OCI-LY1 (cell line): ENCODE measurements around the gene AFAP1L1.

Experiments used
- H2AFZ ChIP-seq: fragments of 200-600 bp; sonication (generic), shearing (Covaris generic); 2 replicates; pipeline ENCODE4 v1.6.0; 2014; ENCODE audit warnings: antibody characterized with exemption, mild to moderate bottlenecking, low read length
- H3F3A ChIP-seq: fragments of 200-600 bp; sonication (generic), shearing (Covaris generic); 2 replicates; pipeline ENCODE4 v1.6.0; 2014; ENCODE audit warnings: mild to moderate bottlenecking, antibody characterized with exemption, low read length, moderate library complexity; ENCODE audit not compliant: insufficient read depth
- H3K27ac ChIP-seq: fragments of 200-600 bp; sonication (generic); 2 replicates; pipeline ENCODE4 v1.5.1; 2014; ENCODE audit warnings: low read length, mixed run types, mild to moderate bottlenecking, low read depth; ENCODE audit not compliant: poor library complexity, severe bottlenecking
- H3K27me3 ChIP-seq: fragments of 200-600 bp; sonication (generic); 2 replicates; pipeline ENCODE4 v1.6.0; 2014; ENCODE audit warnings: antibody characterized with exemption, mild to moderate bottlenecking, low read length, moderate library complexity; ENCODE audit not compliant: insufficient read depth
- H3K36me3 ChIP-seq: fragments of 200-600 bp; sonication (generic); 2 replicates; pipeline ENCODE4 v1.6.1; 2014; ENCODE audit warnings: mild to moderate bottlenecking, antibody characterized with exemption, low read length, moderate library complexity, mixed read lengths; ENCODE audit not compliant: insufficient read depth
- H3K4me1 ChIP-seq: fragments of 200-600 bp; sonication (generic); 2 replicates; pipeline ENCODE4 v1.5.1; 2014; ENCODE audit warnings: mild to moderate bottlenecking, low read length, moderate library complexity; ENCODE audit not compliant: insufficient read depth, severe bottlenecking
- H3K4me2 ChIP-seq: fragments of 200-600 bp; sonication (generic), shearing (Covaris generic); 2 replicates; pipeline ENCODE4 v1.6.1; 2014; ENCODE audit warnings: low read length
- H3K4me3 ChIP-seq: fragments of 200-600 bp; sonication (generic); 2 replicates; pipeline ENCODE4 v1.5.1; 2014; ENCODE audit warnings: low read length, low read depth, mild to moderate bottlenecking, mixed read lengths; ENCODE audit not compliant: poor library complexity, severe bottlenecking
- H3K79me2 ChIP-seq: fragments of 200-600 bp; shearing (Covaris generic); 2 replicates; pipeline ENCODE4 v1.6.1; 2016; ENCODE audit warnings: mixed run types, low read length, mixed read lengths; ENCODE audit not compliant: insufficient read depth
- H3K9ac ChIP-seq: fragments of 200-600 bp; sonication (generic), shearing (Covaris generic); 2 replicates; pipeline ENCODE4 v1.6.1; 2014; ENCODE audit warnings: mild to moderate bottlenecking, low read length, mixed read lengths
- H3K9me2 ChIP-seq: fragments of 200-600 bp; sonication (generic), shearing (Covaris generic); 2 replicates; pipeline ENCODE4 v1.6.1; 2014; ENCODE audit warnings: low read depth, mild to moderate bottlenecking, low read length, mixed read lengths
- H3K9me3 ChIP-seq: fragments of 200-600 bp; shearing (Covaris generic); 2 replicates; pipeline ENCODE4 v1.6.1; 2014; ENCODE audit warnings: low read length, mixed read lengths
- H4K20me1 ChIP-seq: fragments of 200-600 bp; sonication (generic), shearing (Covaris generic); 2 replicates; pipeline ENCODE4 v1.6.0; 2016; ENCODE audit warnings: mild to moderate bottlenecking, low read length; ENCODE audit not compliant: insufficient read depth
- EZH2 ChIP-seq: fragments of 200-600 bp; sonication (generic), shearing (Covaris generic); IDR thresholded peaks from 2 replicates; pipeline ENCODE4 v1.8.0; 2017; ENCODE audit warnings: borderline replicate concordance, mixed run types, mild to moderate bottlenecking, antibody characterized with exemption, low read length, moderate library complexity, mixed read lengths
- TF ChIP-seq, protein P1 (sequence below): fragments of 200-600 bp; sonication (generic), shearing (Covaris generic); IDR thresholded peaks from 2 replicates; pipeline ENCODE4 v1.5.1; 2017; ENCODE audit warnings: mild to moderate bottlenecking, antibody characterized with exemption, low read length, moderate library complexity, mixed read lengths

The AFAP1L1 gene

DNA sequence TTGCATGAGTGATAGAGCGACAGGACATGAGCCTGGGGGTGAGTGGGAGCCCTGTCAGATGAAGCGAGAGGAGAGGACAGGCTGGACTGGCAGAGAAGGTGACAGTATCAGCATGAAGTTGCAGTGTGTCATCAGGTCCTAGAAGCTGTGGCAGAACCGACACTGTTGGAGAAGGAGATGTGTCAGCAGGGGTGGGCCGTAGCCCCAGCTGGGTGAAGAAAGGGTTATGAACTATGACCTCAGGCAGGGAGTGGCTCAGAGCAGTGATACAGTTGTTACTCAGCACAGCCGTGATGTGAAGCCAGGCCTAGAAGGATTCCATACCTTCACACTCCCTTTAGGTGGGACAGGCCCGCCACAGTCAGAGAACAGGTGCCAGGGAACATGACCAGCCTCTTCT, 93.8 kb downstream of the AFAP1L1 start:
- Histone ChIP-seq H2AFZ (no peak overlapping the region), H3K4me1 (peaks cover 10% of the 10 kb centered on the region), H3K36me3 (peaks cover 23% of the 10 kb centered on the region; the same call in 1 of the 2 replicates), H4K20me1 (no peaks in the 10 kb centered on the region), H3K4me3 (no peak overlapping the region), H3K27ac (no peak overlapping the region), H3K27me3 (no peaks in the 10 kb centered on the region), H3K9me3 (no peaks in the 10 kb centered on the region), H3K9me2 (no peaks in the 10 kb centered on the region), H3K9ac (no peak overlapping the region), H3K79me2 (no peaks in the 10 kb centered on the region), H3K4me2 (no peak overlapping the region), H3F3A (no peaks in the 10 kb centered on the region)
- TF ChIP-seq, protein P1, sequence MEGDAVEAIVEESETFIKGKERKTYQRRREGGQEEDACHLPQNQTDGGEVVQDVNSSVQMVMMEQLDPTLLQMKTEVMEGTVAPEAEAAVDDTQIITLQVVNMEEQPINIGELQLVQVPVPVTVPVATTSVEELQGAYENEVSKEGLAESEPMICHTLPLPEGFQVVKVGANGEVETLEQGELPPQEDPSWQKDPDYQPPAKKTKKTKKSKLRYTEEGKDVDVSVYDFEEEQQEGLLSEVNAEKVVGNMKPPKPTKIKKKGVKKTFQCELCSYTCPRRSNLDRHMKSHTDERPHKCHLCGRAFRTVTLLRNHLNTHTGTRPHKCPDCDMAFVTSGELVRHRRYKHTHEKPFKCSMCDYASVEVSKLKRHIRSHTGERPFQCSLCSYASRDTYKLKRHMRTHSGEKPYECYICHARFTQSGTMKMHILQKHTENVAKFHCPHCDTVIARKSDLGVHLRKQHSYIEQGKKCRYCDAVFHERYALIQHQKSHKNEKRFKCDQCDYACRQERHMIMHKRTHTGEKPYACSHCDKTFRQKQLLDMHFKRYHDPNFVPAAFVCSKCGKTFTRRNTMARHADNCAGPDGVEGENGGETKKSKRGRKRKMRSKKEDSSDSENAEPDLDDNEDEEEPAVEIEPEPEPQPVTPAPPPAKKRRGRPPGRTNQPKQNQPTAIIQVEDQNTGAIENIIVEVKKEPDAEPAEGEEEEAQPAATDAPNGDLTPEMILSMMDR = no peak
- TF ChIP-seq EZH2 = no peak

DNA sequence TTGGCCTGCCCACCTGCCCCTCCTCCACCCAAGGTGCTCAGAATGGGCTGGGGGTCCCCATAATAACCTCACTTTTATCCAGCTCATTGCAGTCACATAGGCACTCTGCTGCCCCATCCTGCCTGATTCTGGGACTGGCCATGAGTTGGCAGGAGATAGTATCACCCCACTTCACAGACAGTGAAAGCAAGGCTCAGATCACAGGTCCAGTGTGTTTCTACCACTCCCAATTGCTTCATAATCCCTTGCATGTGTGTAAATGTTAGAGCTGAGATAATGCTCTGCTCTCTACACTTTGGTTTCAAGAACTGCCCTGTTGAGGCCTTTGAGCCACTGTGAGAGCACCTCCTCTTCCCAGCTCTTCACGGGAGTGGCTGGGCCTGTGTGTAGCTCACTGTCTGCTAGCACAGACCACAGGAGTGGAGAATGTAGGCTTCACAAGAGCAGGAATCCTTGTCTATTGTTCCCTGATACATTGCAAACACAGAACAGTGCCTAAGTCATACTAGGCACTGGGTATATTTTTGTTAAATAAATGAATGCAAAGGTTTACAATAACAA, 94.6 kb downstream of the AFAP1L1 start:
- no peaks in the 10 kb centered on the region for H3K79me2 ChIP-seq
- peaks cover 10% of the 10 kb centered on the region for H3K4me1 ChIP-seq
- H3K27ac ChIP-seq = no peak overlapping the region
- H3K4me2 ChIP-seq = no peak overlapping the region
- H3K9me3 ChIP-seq = no peaks in the 10 kb centered on the region
- H3K27me3 ChIP-seq = no peaks in the 10 kb centered on the region
- no peaks in the 10 kb centered on the region for H4K20me1 ChIP-seq
- no peaks in the 10 kb centered on the region for H3F3A ChIP-seq
- TF ChIP-seq EZH2 = no peak
- TF ChIP-seq, protein P1 = no peak
- no peaks in the 10 kb centered on the region for H3K9me2 ChIP-seq
- H3K4me3 ChIP-seq = no peak overlapping the region
- H3K9ac ChIP-seq = no peak overlapping the region
- H3K36me3 ChIP-seq = peaks cover 23% of the 10 kb centered on the region; the same call in 1 of the 2 replicates
- no peak overlapping the region for H2AFZ ChIP-seq

DNA sequence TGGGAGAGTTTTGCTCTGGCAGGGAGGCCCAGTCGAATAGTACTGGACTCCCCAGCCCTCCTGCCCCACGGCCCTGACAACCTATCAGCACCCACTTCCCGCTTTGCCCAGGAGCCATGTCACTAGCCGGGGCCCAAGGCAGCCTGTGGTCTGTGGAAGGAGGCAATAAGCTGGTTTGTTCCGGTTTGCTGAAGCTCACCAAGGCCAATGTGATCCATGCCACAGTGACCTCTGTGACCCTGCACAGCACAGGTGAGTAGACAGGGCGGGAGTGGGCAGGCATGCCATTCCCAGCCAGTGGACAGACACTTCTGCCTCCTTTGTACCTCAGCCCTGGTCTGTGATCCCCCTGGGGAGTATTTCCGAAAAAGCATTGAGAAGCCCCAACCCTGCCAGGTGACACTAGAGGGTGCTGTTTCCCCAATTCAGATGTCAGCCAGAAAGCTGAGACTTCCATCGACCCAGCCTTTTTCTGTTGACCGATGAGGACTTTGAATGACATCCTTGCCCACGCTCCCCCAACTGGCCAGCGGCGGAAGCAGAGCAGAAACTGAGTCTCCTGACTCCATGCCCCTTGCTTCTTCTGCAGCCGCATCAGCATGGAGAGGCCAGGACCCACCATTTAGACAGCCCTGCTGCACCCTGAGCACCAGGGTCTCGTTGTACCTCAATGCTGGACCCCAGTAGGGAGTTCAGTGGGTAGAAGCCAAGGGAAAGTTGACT, 95.8 kb downstream of the AFAP1L1 start:
- peak overlapping the region; percentile 13; the same call in 1 of the 2 replicates for H3K4me2 ChIP-seq

More for the DNA sequence above, 95.8 kb downstream of the AFAP1L1 start:
- H3K36me3 ChIP-seq = peaks cover 23% of the 10 kb centered on the region; the same call in 1 of the 2 replicates
- H3K27ac ChIP-seq = no peak overlapping the region
- no peak for TF ChIP-seq EZH2
- TF ChIP-seq, protein P1 = peak; percentile 85
- H3K79me2 ChIP-seq = no peaks in the 10 kb centered on the region
- no peaks in the 10 kb centered on the region for H3K9me2 ChIP-seq
- H3K9ac ChIP-seq = no peak overlapping the region; the same call in 1 of the 2 replicates
- H3K27me3 ChIP-seq = no peaks in the 10 kb centered on the region
- no peak overlapping the region for H3K4me3 ChIP-seq
- peaks cover 10% of the 10 kb centered on the region for H3K4me1 ChIP-seq
- H2AFZ ChIP-seq = no peak overlapping the region
- H3K9me3 ChIP-seq = no peaks in the 10 kb centered on the region
- no peaks in the 10 kb centered on the region for H3F3A ChIP-seq
- H4K20me1 ChIP-seq = no peaks in the 10 kb centered on the region
